ENCODE results near the gene HNF1B.

Gene HNF1B

GRCh38 chr17:37759014-37759637, 14.3 kb upstream of the HNF1B start:
- DNase-seq = no peak

GRCh38 chr17:37756051-37756450, 11.2 kb upstream of the HNF1B start:
- Histone ChIP-seq H3K56ac (ENCODE audit: low read length) (no peak overlapping the region), H2BK15ac (replicated peaks; ENCODE audit: low read depth) (no peak overlapping the region), H3K4me1 (ENCODE audit: control insufficient read depth, low read depth, low read length) (no peaks in the 10 kb centered on the region), H3K9ac (ENCODE audit: low read length) (no peak overlapping the region), H2BK120ac (ENCODE audit: low read depth, low read length) (no peak overlapping the region), H3K18ac (ENCODE audit: low read length) (no peak overlapping the region), H2BK5ac (ENCODE audit: low read length) (no peak overlapping the region), H3K4me3 (ENCODE audit: low read length) (no peak overlapping the region), H3K79me2 (ENCODE audit: control insufficient read depth, insufficient read depth, low read length) (no peaks in the 10 kb centered on the region), H3K4ac (ENCODE audit: low read depth, low read length) (no peak overlapping the region), H3K79me1 (ENCODE audit: low read length) (no peaks in the 10 kb centered on the region), H2AK5ac (ENCODE audit: low read length) (no peak overlapping the region), H3K27me3 (ENCODE audit: insufficient read depth, low read length, poor library complexity) (no peaks in the 10 kb centered on the region), H4K8ac (ENCODE audit: low read depth, low read length) (no peak overlapping the region), H4K5ac (ENCODE audit: low read length) (no peak overlapping the region), H3K36me3 (ENCODE audit: control insufficient read depth, insufficient read depth, low read length) (no peaks in the 10 kb centered on the region), H3K27ac (ENCODE audit: low read depth, low read length) (no peak overlapping the region), H3K4me2 (ENCODE audit: low read length) (no peak overlapping the region), H3K23ac (ENCODE audit: low read length) (no peak overlapping the region)
- no peak for DNase-seq
- WGBS (ENCODE audit: extremely low coverage, insufficient coverage, low lambda C conversion rate) = no CpG with 5 or more reads among the region's 3 CpGs

More at GRCh38 chr17:37759014-37759637, 14.3 kb upstream of the HNF1B start:
- no peak overlapping the region for H4K5ac ChIP-seq (ENCODE audit: low read length)
- H3K4me1 ChIP-seq (ENCODE audit: control insufficient read depth, low read depth, low read length) = no peaks in the 10 kb centered on the region
- H3K79me1 ChIP-seq (ENCODE audit: low read length) = no peaks in the 10 kb centered on the region
- H3K27ac ChIP-seq (ENCODE audit: low read depth, low read length) = no peak overlapping the region
- no peak overlapping the region for H2BK15ac ChIP-seq (replicated peaks; ENCODE audit: low read depth)
- no peaks in the 10 kb centered on the region for H3K79me2 ChIP-seq (ENCODE audit: control insufficient read depth, insufficient read depth, low read length)
- H2BK120ac ChIP-seq (ENCODE audit: low read depth, low read length) = no peak overlapping the region
- H3K23ac ChIP-seq (ENCODE audit: low read length) = no peak overlapping the region
- WGBS (ENCODE audit: extremely low coverage, insufficient coverage, low lambda C conversion rate) = no CpG with 5 or more reads among the region's 5 CpGs
- H3K4ac ChIP-seq (ENCODE audit: low read depth, low read length) = no peak overlapping the region
- H2AK5ac ChIP-seq (ENCODE audit: low read length) = no peak overlapping the region
- H3K4me3 ChIP-seq (ENCODE audit: low read length) = no peak overlapping the region
- H3K56ac ChIP-seq (ENCODE audit: low read length) = no peak overlapping the region
- no peaks in the 10 kb centered on the region for H3K36me3 ChIP-seq (ENCODE audit: control insufficient read depth, insufficient read depth, low read length)
- H3K4me2 ChIP-seq (ENCODE audit: low read length) = no peak overlapping the region
- no peak overlapping the region for H3K18ac ChIP-seq (ENCODE audit: low read length)
- no peak overlapping the region for H3K9ac ChIP-seq (ENCODE audit: low read length)
- H4K8ac ChIP-seq (ENCODE audit: low read depth, low read length) = no peak overlapping the region
- no peak overlapping the region for H2BK5ac ChIP-seq (ENCODE audit: low read length)
- H3K27me3 ChIP-seq (ENCODE audit: insufficient read depth, low read length, poor library complexity) = no peaks in the 10 kb centered on the region

- Histone ChIP-seq H3K23ac (ENCODE audit: low read length) (no peak overlapping the region), H2BK5ac (ENCODE audit: low read length) (no peak overlapping the region), H3K79me2 (ENCODE audit: control insufficient read depth, insufficient read depth, low read length) (no peaks in the 10 kb centered on the region), H2BK15ac (replicated peaks; ENCODE audit: low read depth) (no peak overlapping the region), H3K18ac (ENCODE audit: low read length) (no peak overlapping the region), H3K36me3 (ENCODE audit: control insufficient read depth, insufficient read depth, low read length) (no peaks in the 10 kb centered on the region), H3K27ac (ENCODE audit: low read depth, low read length) (no peak overlapping the region), H2BK120ac (ENCODE audit: low read depth, low read length) (no peak overlapping the region), H2AK5ac (ENCODE audit: low read length) (no peak overlapping the region), H3K79me1 (ENCODE audit: low read length) (no peaks in the 10 kb centered on the region), H4K5ac (ENCODE audit: low read length) (no peak overlapping the region), H4K8ac (ENCODE audit: low read depth, low read length) (no peak overlapping the region), H3K4ac (ENCODE audit: low read depth, low read length) (no peak overlapping the region), H3K9ac (ENCODE audit: low read length) (no peak overlapping the region), H3K27me3 (ENCODE audit: insufficient read depth, low read length, poor library complexity) (no peaks in the 10 kb centered on the region), H3K56ac (ENCODE audit: low read length) (no peak overlapping the region), H3K4me1 (ENCODE audit: control insufficient read depth, low read depth, low read length) (no peaks in the 10 kb centered on the region), H3K4me3 (ENCODE audit: low read length) (no peak overlapping the region), H3K4me2 (ENCODE audit: low read length) (no peak overlapping the region)
- DNase-seq = no peak
- no CpG with 5 or more reads among the region's 4 CpGs for WGBS (ENCODE audit: extremely low coverage, insufficient coverage, low lambda C conversion rate)
Observed at GRCh38 chr17:37755455-37755854, 10.6 kb upstream of the HNF1B start.

- no peak overlapping the region for H4K8ac ChIP-seq (ENCODE audit: low read depth, low read length)
- no peak overlapping the region for H4K5ac ChIP-seq (ENCODE audit: low read length)
- no peak overlapping the region for H3K4me2 ChIP-seq (ENCODE audit: low read length)
- H3K36me3 ChIP-seq (ENCODE audit: control insufficient read depth, insufficient read depth, low read length) = no peaks in the 10 kb centered on the region
- no peak for DNase-seq
- no peaks in the 10 kb centered on the region for H3K4me1 ChIP-seq (ENCODE audit: control insufficient read depth, low read depth, low read length)
- H2BK5ac ChIP-seq (ENCODE audit: low read length) = no peak overlapping the region
- no peaks in the 10 kb centered on the region for H3K79me1 ChIP-seq (ENCODE audit: low read length)
- H3K23ac ChIP-seq (ENCODE audit: low read length) = no peak overlapping the region
- H3K4me3 ChIP-seq (ENCODE audit: low read length) = no peak overlapping the region
- H2BK15ac ChIP-seq (replicated peaks; ENCODE audit: low read depth) = no peak overlapping the region
- no peak overlapping the region for H3K56ac ChIP-seq (ENCODE audit: low read length)
- no peak overlapping the region for H2AK5ac ChIP-seq (ENCODE audit: low read length)
- no peak overlapping the region for H2BK120ac ChIP-seq (ENCODE audit: low read depth, low read length)
- no peak overlapping the region for H3K9ac ChIP-seq (ENCODE audit: low read length)
- no peak overlapping the region for H3K4ac ChIP-seq (ENCODE audit: low read depth, low read length)
- H3K18ac ChIP-seq (ENCODE audit: low read length) = no peak overlapping the region
- no peaks in the 10 kb centered on the region for H3K79me2 ChIP-seq (ENCODE audit: control insufficient read depth, insufficient read depth, low read length)
- H3K27me3 ChIP-seq (ENCODE audit: insufficient read depth, low read length, poor library complexity) = no peaks in the 10 kb centered on the region
- no peak overlapping the region for H3K27ac ChIP-seq (ENCODE audit: low read depth, low read length)
- WGBS (ENCODE audit: extremely low coverage, insufficient coverage, low lambda C conversion rate) = no CpG with 5 or more reads among the region's 5 CpGs
Observed at GRCh38 chr17:37754363-37754762, 9.5 kb upstream of the HNF1B start.

GRCh38 chr17:37752482-37752881, 7.6 kb upstream of the HNF1B start:
- DNase-seq = no peak
- Histone ChIP-seq H4K8ac (ENCODE audit: low read depth, low read length) (no peak overlapping the region), H3K56ac (ENCODE audit: low read length) (no peak overlapping the region), H3K4ac (ENCODE audit: low read depth, low read length) (no peak overlapping the region), H3K79me2 (ENCODE audit: control insufficient read depth, insufficient read depth, low read length) (no peaks in the 10 kb centered on the region), H3K23ac (ENCODE audit: low read length) (no peak overlapping the region), H3K27me3 (ENCODE audit: insufficient read depth, low read length, poor library complexity) (peaks cover 9% of the 10 kb centered on the region), H2AK5ac (ENCODE audit: low read length) (no peak overlapping the region), H3K79me1 (ENCODE audit: low read length) (no peaks in the 10 kb centered on the region), H3K18ac (ENCODE audit: low read length) (no peak overlapping the region), H3K4me2 (ENCODE audit: low read length) (no peak overlapping the region), H4K5ac (ENCODE audit: low read length) (no peak overlapping the region), H3K27ac (ENCODE audit: low read depth, low read length) (no peak overlapping the region), H3K36me3 (ENCODE audit: control insufficient read depth, insufficient read depth, low read length) (no peaks in the 10 kb centered on the region), H2BK5ac (ENCODE audit: low read length) (no peak overlapping the region), H3K4me3 (ENCODE audit: low read length) (no peak overlapping the region), H3K4me1 (ENCODE audit: control insufficient read depth, low read depth, low read length) (no peaks in the 10 kb centered on the region), H2BK15ac (replicated peaks; ENCODE audit: low read depth) (no peak overlapping the region), H3K9ac (ENCODE audit: low read length) (no peak overlapping the region), H2BK120ac (ENCODE audit: low read depth, low read length) (no peak overlapping the region)
- no CpG with 5 or more reads among the region's 5 CpGs for WGBS (ENCODE audit: extremely low coverage, insufficient coverage, low lambda C conversion rate)

Measured in mesendoderm (in vitro differentiated cells).